Upper lobe of left lung (tissue), 4 donors: ENCODE measurements around the gene TOX2.

Experiments
- CTCF ChIP-seq, 6 experiments: fragments of 450-650 bp in 4 of 6; fragments of 200-600 bp in 2 of 6; sonication (generic) in 2 of 6; IDR thresholded peaks; one replicate each; pipeline ENCODE4 v1.5.1; 2016 to 2019; ENCODE audit warnings: antibody characterized with exemption in 6 of 6
- EP300 ChIP-seq, 4 donors: sonication (generic); formaldehyde crosslinking; IDR thresholded peaks; one replicate each; pipeline ENCODE4 v1.5.1; 2017; ENCODE audit warnings: antibody characterized with exemption in 4 of 4, control low read depth in 2 of 4
- POLR2A ChIP-seq, 4 donors: fragments of 450-650 bp; IDR thresholded peaks; one replicate each; pipeline ENCODE4 v1.5.1; 2016 to 2017; ENCODE audit warnings: antibody characterized with exemption in 4 of 4, mild to moderate bottlenecking in 2 of 4
- POLR2AphosphoS5 ChIP-seq, 2 donors: sonication (generic); formaldehyde crosslinking; IDR thresholded peaks; one replicate each; pipeline ENCODE4 v1.5.1; 2017; ENCODE audit warnings: antibody characterized with exemption in 2 of 2

- TF ChIP-seq POLR2AphosphoS5 (IDR thresholded peaks at IDR 0.05) (no peak), CTCF (IDR thresholded peaks at IDR 0.05) (no peak), POLR2A (IDR thresholded peaks at IDR 0.05) (no peak), EP300 (IDR thresholded peaks at IDR 0.05) (no peak)
Measured at GRCh38 chr20:44079291-44079690, 164.6 kb downstream of the TOX2 start.
